HG02852 (cell line): ENCODE data around the gene SBNO2.
A peak's percentile ranks its signal among the peaks of the same experiment; 100 is the strongest.

Experiments used
- ATAC-seq: cut with Tn5 transposase; IDR thresholded peaks from one replicate; pipeline ENCODE4 v1.9.1; 2021; ENCODE audit warnings: mild to moderate bottlenecking, moderate library complexity; ENCODE audit not compliant: unreplicated experiment

Gene SBNO2, protein sequence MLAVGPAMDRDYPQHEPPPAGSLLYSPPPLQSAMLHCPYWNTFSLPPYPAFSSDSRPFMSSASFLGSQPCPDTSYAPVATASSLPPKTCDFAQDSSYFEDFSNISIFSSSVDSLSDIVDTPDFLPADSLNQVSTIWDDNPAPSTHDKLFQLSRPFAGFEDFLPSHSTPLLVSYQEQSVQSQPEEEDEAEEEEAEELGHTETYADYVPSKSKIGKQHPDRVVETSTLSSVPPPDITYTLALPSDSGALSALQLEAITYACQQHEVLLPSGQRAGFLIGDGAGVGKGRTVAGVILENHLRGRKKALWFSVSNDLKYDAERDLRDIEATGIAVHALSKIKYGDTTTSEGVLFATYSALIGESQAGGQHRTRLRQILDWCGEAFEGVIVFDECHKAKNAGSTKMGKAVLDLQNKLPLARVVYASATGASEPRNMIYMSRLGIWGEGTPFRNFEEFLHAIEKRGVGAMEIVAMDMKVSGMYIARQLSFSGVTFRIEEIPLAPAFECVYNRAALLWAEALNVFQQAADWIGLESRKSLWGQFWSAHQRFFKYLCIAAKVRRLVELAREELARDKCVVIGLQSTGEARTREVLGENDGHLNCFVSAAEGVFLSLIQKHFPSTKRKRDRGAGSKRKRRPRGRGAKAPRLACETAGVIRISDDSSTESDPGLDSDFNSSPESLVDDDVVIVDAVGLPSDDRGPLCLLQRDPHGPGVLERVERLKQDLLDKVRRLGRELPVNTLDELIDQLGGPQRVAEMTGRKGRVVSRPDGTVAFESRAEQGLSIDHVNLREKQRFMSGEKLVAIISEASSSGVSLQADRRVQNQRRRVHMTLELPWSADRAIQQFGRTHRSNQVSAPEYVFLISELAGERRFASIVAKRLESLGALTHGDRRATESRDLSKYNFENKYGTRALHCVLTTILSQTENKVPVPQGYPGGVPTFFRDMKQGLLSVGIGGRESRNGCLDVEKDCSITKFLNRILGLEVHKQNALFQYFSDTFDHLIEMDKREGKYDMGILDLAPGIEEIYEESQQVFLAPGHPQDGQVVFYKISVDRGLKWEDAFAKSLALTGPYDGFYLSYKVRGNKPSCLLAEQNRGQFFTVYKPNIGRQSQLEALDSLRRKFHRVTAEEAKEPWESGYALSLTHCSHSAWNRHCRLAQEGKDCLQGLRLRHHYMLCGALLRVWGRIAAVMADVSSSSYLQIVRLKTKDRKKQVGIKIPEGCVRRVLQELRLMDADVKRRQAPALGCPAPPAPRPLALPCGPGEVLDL (N-terminal part only)

DNA sequence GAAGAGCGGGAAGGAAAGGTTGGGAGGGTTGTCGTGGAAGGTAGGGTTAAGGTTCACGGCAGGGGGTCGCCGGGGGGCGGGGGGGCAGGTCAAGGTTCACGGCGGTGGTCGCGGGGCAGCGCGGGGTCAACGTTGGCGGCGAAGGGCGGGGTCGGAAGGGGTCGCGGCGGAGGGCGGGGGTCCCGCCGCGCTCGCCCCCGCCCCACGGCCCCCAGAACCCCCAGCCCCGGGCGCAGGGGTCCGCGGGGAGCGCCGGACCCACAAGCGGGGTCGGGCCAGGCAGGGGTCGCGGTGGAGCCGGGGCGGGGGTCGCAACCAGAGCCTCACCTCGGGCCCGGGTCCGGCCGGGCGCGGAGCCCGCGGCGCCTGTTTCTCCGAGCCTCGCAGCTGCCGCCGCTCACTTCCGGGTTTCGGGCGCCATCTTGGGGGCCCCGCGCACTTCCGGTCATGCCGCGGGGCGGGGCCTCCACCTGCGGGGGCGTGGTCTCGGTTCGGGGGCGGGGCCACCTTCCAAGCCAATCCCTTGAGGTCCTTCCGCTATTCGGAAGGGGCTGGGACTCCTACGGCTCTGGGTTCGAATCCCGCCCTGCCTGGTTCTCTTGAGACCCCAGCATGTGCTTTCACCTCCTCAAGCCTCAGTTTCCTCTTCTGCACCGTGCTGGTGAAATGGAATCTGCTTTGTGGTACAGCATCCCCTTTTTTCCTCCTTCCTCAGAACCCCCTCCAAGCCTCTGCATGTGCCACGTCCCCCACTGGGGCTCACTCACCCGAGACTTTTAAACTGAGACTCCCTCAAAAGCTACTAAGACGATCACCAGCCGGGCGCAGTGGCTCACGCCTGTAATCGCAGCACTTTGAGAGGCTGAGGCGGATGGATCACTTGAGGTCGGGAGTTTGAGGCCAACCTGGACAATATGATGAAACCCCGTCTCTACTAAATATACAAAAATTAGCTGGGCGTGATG lies at the start of gene SBNO2:
TSS of gene SBNO2 (minus strand) at position 424 of the 965 bp plus-strand sequence. CDS start 19,992 bp downstream, outside the sequence.
- peak; percentile 58 for ATAC-seq

DNA sequence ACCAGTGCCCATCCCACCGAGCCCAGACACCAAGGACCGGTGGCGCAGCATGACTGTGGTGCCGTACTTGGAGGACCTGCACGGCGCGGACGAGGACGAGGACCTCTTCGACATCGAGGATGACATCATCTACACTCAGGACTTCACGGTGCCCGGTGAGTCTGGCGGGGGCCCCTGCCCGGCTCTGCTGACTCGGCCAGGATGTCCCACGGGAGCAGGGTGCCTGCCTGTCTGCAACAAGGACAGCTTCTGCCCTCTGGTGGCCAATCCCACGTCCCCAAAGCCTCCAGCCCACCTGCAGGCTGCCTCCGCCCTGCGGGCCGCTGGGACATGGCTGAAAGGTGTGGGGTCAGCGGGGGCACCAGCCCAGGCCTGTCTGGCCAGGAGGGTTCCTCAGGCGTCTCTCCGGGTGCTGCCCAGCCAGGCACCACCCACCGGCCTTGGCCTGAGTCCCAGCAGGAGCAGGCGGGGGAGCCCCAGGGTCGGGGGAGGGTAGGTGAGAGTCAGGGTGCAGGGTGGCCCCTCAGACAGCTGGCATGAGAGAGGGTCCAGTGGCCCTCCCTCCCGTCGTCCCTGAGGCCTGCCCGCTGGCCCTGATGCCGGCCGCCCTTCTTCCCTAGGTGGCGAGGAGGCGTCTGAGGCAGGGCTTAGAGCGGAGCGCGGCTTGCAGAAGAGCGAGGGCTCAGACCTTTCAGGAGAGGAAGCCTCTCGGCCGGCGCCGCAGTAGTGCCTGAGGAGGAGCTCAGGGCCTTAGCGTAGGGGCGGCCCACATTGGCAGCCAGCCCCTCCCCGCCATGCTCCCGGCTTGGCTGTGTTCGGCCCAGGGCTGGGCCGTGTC lies 49.2 kb upstream of the SBNO2 start:
- ATAC-seq = no peak

DNA sequence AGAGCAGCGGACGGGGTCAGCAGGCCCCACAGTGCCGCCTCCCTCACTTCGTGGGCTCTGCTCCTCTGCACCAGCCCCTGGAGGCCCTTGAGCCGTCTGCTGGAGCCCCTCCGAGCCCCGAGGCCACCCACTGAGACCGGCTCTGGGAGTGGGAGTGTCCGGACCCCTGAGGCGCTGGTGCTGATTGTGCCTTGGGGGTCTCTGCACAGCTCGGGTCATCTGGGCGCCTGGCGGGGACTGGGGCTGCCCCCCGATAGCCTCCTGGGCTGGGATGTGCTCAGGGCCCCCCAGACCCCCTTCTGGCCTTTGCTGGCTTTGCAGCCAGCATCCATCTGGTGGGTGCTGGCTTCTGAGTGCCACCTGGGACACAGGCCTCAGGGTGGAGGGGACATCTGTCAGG lies 48.3 kb upstream of the SBNO2 start:
- no peak for ATAC-seq

DNA sequence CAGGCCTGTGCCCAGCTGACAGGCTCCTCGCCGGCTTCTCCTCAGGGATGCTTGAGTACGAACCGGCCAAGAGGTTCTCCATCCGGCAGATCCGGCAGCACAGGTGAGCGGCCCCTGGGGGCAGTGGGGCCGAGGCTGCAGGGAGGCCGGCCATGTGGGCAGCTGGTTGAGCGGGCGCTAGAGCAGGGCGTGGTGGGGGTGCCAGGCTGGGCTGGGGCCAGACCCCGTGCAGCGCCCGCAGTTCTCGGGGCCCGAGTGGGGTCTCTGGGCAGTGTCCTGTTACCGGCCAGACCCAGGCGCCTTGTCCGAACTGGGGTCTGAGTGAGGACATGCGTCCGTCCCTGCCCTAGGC lies 47.8 kb upstream of the SBNO2 start:
- ATAC-seq = no peak

DNA sequence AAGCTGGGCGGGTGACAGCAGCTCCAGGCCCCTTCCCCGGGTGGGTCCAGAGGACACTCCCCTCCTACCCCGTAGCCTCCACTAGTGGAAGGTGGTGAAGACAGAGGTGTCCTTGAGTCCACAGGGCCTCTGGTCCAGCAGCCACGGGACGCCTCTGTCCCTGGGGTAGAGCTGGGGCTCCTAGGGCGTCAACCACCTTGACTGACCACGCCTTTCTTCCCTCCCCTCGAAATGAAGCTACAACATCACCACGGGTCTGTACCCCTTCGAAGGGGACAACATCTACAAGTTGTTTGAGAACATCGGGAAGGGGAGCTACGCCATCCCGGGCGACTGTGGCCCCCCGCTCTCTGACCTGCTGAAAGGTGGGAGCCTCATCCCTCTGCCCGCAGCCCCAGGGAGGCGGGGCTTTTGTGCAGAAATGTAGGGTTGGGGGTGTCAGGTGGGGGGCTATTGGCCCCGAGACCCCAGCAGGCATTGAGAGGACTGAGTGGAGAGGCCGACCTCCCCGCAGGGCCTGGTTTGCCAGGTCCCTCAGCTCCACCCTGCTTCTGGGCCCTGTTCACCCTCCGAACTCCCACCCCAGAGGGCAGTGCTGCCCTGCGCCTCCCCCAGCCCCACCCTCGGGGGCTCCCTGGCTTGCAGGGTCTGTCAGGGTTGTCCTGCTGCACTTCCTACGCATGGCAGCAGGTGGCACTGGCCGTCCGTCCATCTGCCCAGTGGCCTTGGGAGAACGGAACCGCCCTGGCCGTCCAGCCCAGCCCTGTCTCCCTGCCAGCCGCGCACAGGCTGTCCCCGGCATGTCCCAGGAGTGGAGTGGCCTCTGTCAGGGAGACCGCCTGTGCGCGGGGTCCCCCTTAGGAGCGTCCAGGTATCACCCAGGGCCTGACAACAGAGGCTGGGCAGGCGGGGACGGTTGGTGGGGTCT lies 47.2 kb upstream of the SBNO2 start:
- ATAC-seq = no peak

DNA sequence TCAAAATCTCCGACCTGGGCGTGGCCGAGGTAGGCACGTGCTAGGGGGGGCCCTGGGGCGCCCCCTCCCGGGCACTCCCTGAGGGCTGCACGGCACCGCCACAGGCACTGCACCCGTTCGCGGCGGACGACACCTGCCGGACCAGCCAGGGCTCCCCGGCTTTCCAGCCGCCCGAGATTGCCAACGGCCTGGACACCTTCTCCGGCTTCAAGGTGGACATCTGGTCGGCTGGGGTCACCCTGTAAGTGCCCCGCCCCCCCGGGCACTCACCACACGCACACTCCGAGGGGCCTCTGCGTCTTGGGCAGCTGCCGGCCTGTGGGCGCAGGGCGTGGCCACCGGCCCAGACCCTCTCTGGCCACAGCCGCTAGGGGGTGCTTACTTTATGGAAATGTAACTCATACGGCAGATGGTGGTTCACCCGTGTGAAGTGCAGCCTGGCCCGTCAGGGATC lies 46.4 kb upstream of the SBNO2 start:
- ATAC-seq = no peak

DNA sequence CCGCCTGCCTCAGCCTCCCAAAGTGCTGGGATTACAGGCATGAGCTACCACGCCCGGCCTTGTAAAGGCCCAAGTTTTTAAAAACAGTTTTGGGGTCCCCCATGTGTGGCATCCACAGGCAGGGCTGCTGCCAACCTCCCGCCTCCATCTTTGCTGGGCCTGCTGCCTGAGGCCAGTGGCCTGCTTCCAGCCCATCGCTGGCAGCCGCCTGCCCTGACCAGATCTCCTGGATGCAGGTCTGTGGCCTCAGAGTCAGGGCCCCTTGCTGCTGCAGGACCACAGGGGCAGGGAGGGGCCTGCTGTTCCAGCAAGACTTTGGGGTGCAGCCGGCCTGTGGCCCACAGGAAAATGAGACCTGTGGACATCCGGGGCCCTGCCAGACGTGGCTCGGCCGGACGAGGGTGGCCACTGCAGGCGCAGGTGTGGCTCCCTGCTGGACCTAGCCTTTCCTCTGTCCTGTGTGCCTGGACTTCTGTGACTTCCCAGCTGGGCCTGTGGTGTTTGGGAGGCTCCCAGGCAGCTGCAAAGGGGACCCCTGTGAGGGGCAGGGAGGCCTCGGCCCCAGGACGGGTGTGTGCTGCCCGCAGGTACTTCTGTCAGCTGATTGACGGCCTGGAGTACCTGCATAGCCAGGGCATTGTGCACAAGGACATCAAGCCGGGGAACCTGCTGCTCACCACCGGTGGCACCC lies 45.9 kb upstream of the SBNO2 start:
- no peak for ATAC-seq

DNA sequence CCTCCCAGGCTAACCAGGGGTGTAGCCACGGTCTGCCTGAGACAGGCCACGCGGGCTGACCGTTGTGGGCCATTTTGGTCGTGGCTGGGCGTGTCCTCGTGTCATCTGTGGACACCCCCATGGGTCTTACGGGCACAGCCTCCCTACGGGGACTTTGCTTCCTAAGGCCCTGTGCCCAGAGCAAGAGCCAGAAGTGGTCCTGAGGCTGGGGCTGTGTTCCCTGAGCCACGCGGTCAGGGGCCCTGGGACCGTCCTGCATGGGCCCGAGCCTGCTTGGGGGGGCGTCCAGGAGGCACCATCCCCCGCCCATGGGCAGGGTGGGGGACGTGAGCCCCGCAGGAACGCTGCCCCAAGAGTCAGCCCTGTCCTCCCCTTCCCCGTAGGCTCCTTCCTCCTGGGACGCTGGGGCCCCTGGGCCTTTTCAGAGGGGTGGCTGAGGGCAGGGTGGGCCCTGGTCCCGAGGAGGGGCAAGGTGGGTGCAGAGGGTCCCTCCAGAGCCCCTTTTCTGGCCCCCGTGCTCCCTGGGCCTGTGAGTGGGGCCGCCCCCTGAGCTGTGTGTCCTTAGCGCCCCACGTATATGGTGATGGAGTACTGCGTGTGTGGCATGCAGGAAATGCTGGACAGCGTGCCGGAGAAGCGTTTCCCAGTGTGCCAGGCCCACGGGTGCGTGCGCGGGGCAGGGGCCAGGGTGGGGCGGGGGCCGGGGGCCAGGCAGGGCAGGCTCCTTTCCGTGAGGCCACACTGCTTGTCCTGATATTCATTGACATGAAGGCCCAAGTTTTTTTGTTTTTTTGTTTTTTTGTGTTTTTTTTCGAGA lies 44.9 kb upstream of the SBNO2 start:
- ATAC-seq = no peak

DNA sequence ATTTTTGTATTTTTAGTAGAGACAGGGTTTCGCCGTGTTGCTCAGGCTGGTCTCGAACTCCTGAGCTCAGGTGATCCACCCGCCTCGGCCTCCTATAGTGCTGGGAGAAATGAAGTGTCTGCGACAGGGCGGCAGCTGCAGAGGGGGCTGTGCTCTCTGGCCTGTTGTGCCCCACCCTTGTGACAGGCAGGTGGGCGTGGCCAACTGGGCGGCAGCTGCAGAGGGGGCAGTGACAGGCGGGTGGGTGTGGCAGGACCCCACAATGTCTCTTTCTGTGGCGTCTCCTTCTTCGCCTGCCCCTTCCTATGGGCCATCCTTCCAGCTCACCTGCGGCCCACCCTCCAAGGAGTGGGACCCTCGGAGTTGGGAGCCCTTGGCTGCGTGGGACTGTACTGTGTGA lies 43.3 kb upstream of the SBNO2 start:
- no peak for ATAC-seq

DNA sequence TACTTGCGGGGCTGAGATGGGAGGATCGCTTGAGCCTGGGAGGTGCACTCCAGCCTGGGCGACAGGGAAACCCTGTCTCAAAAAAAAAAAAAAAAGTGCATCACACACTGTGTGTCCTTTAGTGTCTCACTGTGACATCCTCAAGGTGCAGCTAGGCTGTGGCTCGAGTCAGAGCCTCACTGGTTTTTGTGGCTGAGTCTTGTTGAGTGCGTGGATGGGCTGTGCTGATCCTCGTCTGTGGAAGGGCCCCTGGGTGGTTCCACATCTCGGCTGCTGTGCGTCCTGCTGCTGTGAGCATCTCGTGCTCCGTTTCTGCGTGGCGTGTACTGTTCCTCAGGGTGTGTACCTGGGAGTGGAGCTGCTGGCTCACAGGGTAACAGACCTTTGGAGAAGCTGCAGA lies 42.7 kb upstream of the SBNO2 start:
- no peak for ATAC-seq

DNA sequence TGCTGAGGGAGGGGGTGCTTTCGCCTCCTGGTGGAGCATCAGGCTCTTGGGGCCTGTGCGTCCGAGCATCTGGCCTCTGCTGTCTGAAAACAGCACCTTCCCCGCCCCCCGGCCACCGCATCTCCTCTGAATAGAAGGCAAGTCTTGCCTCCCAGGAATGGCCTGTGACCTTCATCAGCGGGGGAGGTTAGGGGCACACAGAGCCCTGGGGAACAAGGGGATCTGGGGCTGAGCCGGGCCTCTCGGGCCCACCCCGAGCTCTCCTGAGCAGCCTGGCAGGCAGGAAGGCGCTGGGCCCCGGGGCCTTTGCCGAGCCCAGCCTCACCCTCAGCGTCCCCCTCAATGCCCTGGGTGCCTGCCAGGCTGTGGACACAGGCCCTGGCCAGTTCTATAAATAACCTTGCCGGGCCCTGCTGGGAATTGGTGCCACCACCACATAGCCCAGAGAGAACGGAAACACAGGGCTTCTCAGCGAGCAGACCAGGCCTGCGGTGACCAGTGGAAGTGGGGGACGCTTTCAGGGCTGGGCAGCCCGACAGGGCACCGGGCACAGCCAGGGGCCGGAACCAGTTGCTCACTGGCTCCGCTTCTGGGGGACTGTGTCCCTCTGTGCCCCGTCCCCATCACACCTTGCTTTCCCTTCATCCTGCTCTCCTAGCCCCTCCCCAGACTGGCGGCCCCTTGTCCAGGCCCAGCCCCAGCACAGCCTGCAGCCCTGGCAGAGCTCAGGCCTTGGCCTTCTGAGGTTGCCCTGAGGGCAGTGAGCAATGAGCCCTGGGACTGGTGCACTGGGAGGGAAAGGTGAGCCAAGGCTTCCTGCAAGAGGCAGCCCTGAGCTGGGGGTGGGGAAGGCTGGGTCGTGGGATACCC lies 41.0 kb upstream of the SBNO2 start:
- ATAC-seq = no peak

DNA sequence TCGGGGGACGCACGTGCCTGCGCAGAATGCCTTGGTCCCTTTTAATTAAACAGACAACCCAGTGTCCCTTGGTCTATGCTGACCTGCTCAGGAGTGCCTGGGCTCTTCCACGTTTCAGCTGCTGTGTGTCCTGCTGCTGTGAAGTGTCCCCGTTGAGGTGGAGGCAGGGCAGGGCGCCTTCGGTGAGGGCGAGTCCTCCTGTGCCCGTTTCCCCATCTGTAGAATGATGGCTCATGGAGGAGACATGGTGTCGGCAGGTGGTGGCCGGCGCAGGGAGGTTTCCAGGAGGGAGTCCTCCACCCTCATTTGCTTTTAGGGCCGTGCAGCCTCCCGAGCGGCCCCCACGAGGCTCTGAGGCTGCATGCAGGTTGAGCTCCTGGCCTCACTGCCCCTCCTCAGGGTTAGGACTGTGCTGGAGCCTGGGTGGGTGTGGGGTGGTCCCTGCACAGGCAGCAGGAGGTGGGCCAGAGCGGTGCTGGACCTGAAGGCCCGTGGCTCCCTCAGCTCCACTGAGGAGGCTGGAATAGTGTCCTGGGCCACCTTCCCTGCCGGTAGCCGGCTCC lies 40.3 kb upstream of the SBNO2 start:
- no peak for ATAC-seq

DNA sequence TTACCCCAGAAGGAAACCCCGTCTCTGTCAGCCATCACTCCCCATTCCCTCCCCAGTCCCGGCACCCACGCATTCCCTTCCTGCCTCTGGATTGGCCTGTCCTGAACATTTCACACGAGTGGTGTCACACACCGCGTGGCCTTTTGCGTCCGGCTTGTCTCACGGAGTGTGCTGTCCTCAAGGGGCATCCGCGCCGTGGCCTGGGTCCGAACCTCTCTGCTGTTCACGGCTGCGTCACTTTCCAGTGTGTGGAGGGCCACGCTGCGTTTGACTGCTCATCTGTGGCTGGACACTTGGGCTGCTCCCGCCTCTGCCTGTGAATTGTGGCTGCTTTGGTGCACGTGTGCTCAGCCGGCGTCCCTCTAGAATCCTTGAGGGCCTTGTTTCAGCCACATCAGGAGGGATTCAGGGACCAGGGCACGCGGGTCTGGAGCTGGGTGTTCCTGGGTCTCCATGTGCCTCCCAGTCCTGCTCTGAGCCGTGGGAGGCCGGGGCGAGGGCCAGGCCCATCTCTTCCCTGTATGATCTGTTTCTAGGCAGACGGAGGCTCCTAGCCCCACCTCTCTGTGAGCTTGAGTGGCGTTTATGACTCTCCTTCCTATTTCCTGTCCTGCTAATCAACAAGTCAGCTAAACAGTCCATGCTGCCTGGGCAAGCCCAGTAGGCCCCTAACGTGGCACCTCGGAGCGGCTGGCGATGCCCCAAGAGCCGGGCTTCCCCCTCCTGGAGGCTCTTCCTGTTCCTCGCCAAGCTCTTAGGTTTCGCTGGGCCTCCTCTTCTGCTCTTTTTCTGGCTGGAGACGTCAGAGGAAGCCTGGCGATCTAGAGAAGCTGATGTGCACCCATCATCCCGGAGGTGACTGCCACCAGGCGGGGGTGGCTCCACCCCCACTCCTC lies 39.6 kb upstream of the SBNO2 start:
- ATAC-seq = no peak

DNA sequence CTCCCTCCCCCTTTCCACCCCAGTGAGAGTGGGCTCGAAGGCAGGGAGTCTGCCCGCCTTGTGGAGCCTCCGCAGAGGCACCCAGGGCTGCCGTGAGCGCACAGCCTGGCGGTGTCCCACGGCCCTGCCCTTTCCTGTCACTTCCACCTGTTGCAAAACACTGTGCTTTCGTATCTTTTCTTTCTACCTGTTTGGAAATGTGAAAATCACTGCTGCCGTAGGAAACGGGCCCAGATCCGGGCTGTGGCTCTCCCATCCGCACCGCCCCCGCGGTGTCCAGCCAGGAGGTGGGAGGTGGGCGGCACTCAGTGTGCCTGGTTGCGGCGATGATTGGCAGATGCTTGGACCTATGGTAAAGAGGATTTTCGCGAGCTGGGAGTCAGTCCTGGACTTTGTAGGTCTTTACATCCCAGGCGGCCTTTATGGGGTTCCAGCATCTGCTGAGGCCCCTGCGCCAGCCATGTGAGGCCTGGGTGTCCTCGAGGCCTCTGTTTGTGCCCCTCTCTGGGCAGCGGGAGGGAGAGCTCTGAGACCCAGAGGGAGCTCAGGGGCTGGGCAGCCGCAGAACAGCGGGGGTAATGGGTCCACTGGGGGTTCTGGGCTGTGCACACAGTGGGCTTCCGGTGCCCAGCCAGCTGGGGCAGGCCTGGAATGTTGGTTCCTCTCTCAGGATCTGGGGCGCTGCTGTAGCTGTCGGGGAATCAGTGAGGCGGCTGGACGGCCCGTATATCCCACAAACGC lies 37.6 kb upstream of the SBNO2 start:
- no peak for ATAC-seq
